Measurements from ENCODE around the gene FOSL2. TPM values are rescaled to one million over a fixed set of nuclear protein-coding genes. Genes with fewer than 3 reads are reported as not detected.

FOSL2 gene
- polyA plus RNA-seq, 3 donors = 24.8 to 270 (median 28.6) TPM

- H3K4me3 Mint-ChIP-seq = no peak overlapping the region
- no peaks in the 10 kb centered on the region for H4K20me1 ChIP-seq (ENCODE audit: insufficient read depth, low read length)
Observed at GRCh38 chr2:28465148-28465885, 72.7 kb downstream of the FOSL2 start.

More at GRCh38 chr2:28465148-28465885, 72.7 kb downstream of the FOSL2 start:
- H3K36me3 Mint-ChIP-seq = peaks cover 0 to 5% of the 10 kb centered on the region in 2 donors
- Histone ChIP-seq H3K36me3 (replicated peaks in 1 of 2; ENCODE audit: control insufficient read depth in 1 of 2, insufficient read depth in 2 of 2, low read length in 2 of 2) (no peaks in the 10 kb centered on the region), H3K27ac (ENCODE audit: low read depth in 1 of 2, low read length in 2 of 2) (peak overlapping the region; percentile 73 to 88), H3K4me3 (replicated peaks in 1 of 3; ENCODE audit: low read depth in 2 of 3, low read length in 3 of 3) (peak overlapping the region in 1 of 3 experiments; percentile 46), H3K79me2 (ENCODE audit: insufficient read depth, low read length) (no peaks in the 10 kb centered on the region), H2AFZ (ENCODE audit: insufficient read depth, low read depth, low read length, poor library complexity, severe bottlenecking) (no peak overlapping the region), H3K27me3 (ENCODE audit: control insufficient read depth in 2 of 2, insufficient read depth in 2 of 2, low read length in 2 of 2) (no peaks in the 10 kb centered on the region), H3K9me3 (replicated peaks in 1 of 2; ENCODE audit: control insufficient read depth in 1 of 2, insufficient read depth in 1 of 2, low read length in 2 of 2) (no peaks in the 10 kb centered on the region), H3K9ac (ENCODE audit: insufficient read depth, low read length, poor library complexity, severe bottlenecking) (no peak overlapping the region), H3K4me1 (ENCODE audit: control insufficient read depth in 1 of 2, insufficient read depth in 2 of 2, low read length in 2 of 2) (peaks cover 72 to 94% of the 10 kb centered on the region in 2 donors), H3K4me2 (replicated peaks; ENCODE audit: extremely low read depth, low read length, poor library complexity, severe bottlenecking) (no peak overlapping the region)
- TF ChIP-seq CTCF (IDR thresholded peaks at IDR 0.05) = no peak
- intact Hi-C loops (cut with micrococcal nuclease) = no loop called here
- H3K4me1 Mint-ChIP-seq = peaks cover 85% of the 10 kb centered on the region
- no peak for DNase-seq
- H3K9me3 Mint-ChIP-seq = peaks cover 0 to 8% (median 3%) of the 10 kb centered on the region in 7 donors
- WGBS (ENCODE audit: insufficient coverage) = 92% methylated on average over 1 of the region's 8 CpGs
- no peaks in the 10 kb centered on the region for H3K27me3 Mint-ChIP-seq (ENCODE audit: low read depth in 3 of 3)
- peak overlapping the region; percentile 83 to 97 (median 95) for H3K27ac Mint-ChIP-seq

Small RNAs within 50 kb of the gene (small RNA-seq; reads per million reads assigned to genes)
- gene AC104695.3 (ENCODE audit: insufficient read length, low read depth) (not detected), gene SNRPGP7 (ENCODE audit: insufficient read length, low read depth) (not detected)

Other genes starting within 250 kb of the FOSL2 start
- 10 to 100 TPM; 20.2 to 35.8 (median 23.9) TPM for gene PLB1, start 103.2 kb downstream of the FOSL2 start, polyA plus RNA-seq

All from CD14-positive monocyte (primary cell).